ENCODE measurements around the gene SLCO3A1.

SLCO3A1 gene

DNA sequence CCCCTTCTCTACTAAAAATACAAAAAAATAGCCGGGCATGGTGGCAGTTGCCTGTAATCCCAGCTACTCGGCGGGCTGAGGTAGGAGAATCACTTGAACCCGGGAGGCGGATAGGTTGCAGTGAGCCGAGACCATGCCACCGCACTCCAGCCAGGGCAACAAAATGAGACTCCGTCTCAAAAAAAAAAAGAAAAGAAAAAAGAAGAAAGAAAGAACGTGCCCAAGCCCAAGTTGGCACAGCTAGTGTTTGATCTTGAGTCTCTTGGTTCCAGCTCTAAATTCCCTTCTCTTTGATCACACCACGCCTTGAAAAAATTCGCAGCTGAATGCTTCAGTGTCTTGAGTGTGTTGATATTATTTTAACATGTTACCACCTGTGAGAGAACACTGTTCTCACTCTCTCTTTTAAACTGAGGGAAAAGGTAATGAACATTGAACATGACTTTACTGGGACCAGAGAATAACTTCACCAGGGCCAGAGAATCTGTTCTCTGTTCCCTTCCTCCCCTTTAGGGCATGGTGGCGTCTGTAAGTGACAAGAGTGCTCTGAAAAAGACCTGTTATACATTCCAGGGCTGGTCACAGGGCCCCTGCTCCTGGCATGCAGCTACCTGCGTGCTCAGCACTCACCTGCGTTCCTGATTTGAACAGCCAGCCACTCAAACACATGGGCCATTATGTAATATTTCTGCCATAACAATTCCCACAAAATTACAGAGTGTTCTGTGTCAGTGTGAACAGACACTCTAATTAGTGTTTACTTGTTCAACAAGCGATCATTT is 19.0 kb downstream of the SLCO3A1 start:
- no peaks in the 10 kb centered on the region for H3K27me3 ChIP-seq (ENCODE audit: low read depth, low read length)
- peaks cover 0 to 5% of the 10 kb centered on the region in 2 donors for H3K4me1 ChIP-seq (ENCODE audit: control insufficient read depth in 1 of 2, insufficient read depth in 2 of 2, low read length in 2 of 2)
- H3K9me3 ChIP-seq (ENCODE audit: control insufficient read depth in 1 of 2, low read length in 2 of 2) = no peaks in the 10 kb centered on the region
- H3K27ac ChIP-seq (ENCODE audit: low read length) = no peak overlapping the region
- H3K4me3 ChIP-seq (ENCODE audit: low read depth in 1 of 2, low read length in 2 of 2) = no peak overlapping the region
- H3K36me3 ChIP-seq (ENCODE audit: control insufficient read depth in 1 of 2, insufficient read depth in 2 of 2, low read length in 2 of 2) = no peaks in the 10 kb centered on the region

DNA sequence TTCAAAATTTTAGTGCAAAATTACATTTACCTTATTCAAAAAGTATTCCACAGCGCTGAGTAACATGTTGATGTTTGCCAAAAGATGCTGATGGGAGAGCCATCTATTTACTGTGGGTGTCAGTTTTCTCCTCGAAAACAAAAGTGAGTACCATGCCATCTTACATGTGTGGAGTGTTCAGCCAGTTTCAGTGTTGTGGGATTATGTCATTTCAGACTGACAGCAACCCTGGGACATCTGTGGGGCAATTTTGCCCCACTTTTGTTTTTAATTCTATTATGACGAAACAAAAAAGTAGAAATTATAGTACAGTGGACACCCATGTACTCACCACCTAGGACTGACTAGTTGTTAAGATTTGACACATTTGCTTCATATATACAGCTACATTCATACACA is 19.6 kb downstream of the SLCO3A1 start:
- Histone ChIP-seq H3K36me3 (ENCODE audit: control insufficient read depth in 1 of 2, insufficient read depth in 2 of 2, low read length in 2 of 2) (no peaks in the 10 kb centered on the region), H3K27ac (ENCODE audit: low read length) (no peak overlapping the region), H3K27me3 (ENCODE audit: low read depth, low read length) (no peaks in the 10 kb centered on the region), H3K4me3 (ENCODE audit: low read depth in 1 of 2, low read length in 2 of 2) (no peak overlapping the region), H3K9me3 (ENCODE audit: control insufficient read depth in 1 of 2, low read length in 2 of 2) (no peaks in the 10 kb centered on the region), H3K4me1 (ENCODE audit: control insufficient read depth in 1 of 2, insufficient read depth in 2 of 2, low read length in 2 of 2) (no peaks in the 10 kb centered on the region)

DNA sequence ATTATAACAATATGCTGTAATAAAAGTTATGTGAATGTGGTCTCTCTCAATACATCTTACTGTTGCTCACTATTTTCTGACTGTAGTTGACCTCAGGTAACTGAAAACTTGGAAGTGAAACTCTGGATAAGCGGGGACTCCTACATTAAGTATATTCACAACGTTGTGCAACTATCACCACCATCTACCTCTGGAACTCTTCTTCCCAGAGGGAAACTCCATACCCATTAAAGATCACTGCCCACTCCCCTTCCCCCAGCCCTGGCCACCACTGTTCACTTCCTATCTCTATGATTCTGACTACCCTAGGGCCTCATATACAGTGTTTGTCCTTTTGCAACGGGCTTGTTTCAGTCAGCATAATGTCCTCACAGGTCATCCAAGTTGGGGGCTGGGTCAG is 20.7 kb downstream of the SLCO3A1 start:
- no peak overlapping the region for H3K4me3 ChIP-seq (ENCODE audit: low read depth in 1 of 2, low read length in 2 of 2)
- no peaks in the 10 kb centered on the region for H3K36me3 ChIP-seq (ENCODE audit: control insufficient read depth in 1 of 2, insufficient read depth in 2 of 2, low read length in 2 of 2)
- H3K9me3 ChIP-seq (ENCODE audit: control insufficient read depth in 1 of 2, low read length in 2 of 2) = no peaks in the 10 kb centered on the region
- H3K4me1 ChIP-seq (ENCODE audit: control insufficient read depth in 1 of 2, insufficient read depth in 2 of 2, low read length in 2 of 2) = no peaks in the 10 kb centered on the region
- no peak overlapping the region for H3K27ac ChIP-seq (ENCODE audit: low read length)
- no peaks in the 10 kb centered on the region for H3K27me3 ChIP-seq (ENCODE audit: low read depth, low read length)

DNA sequence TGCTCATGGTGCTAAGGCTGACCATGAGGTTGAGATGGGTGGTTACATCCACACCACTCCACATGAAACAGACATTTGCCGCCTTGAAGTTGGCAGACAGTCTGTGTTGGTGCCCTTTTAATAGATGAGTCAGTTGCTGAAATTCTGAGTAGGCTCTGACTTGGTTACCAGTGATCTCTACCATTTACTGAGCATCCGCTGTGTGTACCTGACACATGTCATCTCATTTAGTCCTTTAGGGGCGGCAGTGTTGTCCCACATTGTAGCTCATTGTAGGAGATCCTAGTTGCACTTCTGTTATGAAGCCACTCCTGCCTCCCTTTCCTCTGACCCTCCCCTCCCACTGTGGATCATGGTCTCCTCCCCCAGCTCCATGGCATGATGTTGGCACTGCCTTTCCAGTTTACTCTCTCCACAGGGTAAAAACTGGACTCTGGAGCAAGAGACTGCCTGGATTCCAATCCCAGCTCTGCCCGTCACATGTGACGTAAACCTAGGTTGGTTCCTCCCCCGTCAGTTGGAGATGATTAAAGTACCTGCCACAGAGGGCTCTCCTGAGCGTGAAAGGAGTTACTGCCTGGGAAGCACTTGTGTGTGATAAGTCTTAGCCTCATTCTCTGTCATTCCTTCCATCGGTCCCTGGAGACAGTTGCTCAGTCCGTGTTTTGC is 21.6 kb downstream of the SLCO3A1 start:
- no peaks in the 10 kb centered on the region for H3K4me1 ChIP-seq (ENCODE audit: control insufficient read depth in 1 of 2, insufficient read depth in 2 of 2, low read length in 2 of 2)
- H3K27me3 ChIP-seq (ENCODE audit: low read depth, low read length) = no peaks in the 10 kb centered on the region
- H3K36me3 ChIP-seq (ENCODE audit: control insufficient read depth in 1 of 2, insufficient read depth in 2 of 2, low read length in 2 of 2) = no peaks in the 10 kb centered on the region
- no peak overlapping the region for H3K4me3 ChIP-seq (ENCODE audit: low read depth in 1 of 2, low read length in 2 of 2)
- no peak overlapping the region for H3K27ac ChIP-seq (ENCODE audit: low read length)
- H3K9me3 ChIP-seq (ENCODE audit: control insufficient read depth in 1 of 2, low read length in 2 of 2) = no peaks in the 10 kb centered on the region

DNA sequence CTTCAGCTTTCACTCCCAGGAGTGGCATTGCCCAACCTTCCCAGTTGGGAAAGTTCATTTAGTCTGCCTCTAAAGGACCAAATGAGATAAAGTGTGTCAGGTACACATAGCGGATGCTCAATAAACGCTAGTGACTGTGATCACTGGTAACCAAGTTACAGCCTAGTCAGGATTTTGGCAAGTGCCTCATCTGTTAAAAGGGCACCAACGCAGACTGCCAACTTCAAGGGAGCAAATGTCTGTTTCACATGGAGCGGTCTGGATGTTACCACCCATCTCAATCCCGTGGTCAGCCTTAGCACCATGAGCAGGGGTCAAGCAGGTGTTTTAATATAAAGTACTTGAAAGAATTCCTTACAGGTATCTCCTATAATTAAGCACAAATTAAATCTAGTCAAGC is 22.7 kb downstream of the SLCO3A1 start:
- no peaks in the 10 kb centered on the region for H3K4me1 ChIP-seq (ENCODE audit: control insufficient read depth in 1 of 2, insufficient read depth in 2 of 2, low read length in 2 of 2)
- no peak overlapping the region for H3K4me3 ChIP-seq (ENCODE audit: low read depth in 1 of 2, low read length in 2 of 2)
- no peaks in the 10 kb centered on the region for H3K9me3 ChIP-seq (ENCODE audit: control insufficient read depth in 1 of 2, low read length in 2 of 2)
- no peaks in the 10 kb centered on the region for H3K36me3 ChIP-seq (ENCODE audit: control insufficient read depth in 1 of 2, insufficient read depth in 2 of 2, low read length in 2 of 2)
- no peaks in the 10 kb centered on the region for H3K27me3 ChIP-seq (ENCODE audit: low read depth, low read length)
- H3K27ac ChIP-seq (ENCODE audit: low read length) = no peak overlapping the region

DNA sequence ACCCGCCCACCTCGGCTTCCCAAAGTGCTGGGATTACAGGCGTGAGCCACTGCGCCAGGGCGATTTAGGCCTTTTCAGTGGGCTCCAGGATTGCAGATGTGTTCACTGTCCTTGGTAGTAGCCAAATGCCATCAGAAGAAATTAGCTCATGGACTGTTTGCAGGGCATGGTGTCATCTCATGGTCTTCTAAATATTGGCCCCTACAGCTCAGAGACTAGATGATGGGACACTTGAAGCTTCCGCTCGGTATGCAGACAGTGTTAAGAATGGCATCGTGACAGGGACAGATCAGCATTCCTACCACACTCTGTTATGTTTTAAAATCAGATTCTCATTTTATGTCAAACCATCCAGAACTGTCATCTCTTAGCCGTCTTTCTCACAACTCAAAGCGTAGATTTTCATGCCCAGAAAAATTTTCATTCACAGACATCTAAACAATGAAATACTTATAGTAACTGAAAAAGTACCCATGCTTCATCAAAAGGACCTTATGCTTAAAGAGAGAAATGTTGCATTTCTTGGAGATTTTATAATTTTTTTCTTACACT is 24.9 kb downstream of the SLCO3A1 start:
- H3K4me1 ChIP-seq (ENCODE audit: control insufficient read depth in 1 of 2, insufficient read depth in 2 of 2, low read length in 2 of 2) = no peaks in the 10 kb centered on the region

DNA sequence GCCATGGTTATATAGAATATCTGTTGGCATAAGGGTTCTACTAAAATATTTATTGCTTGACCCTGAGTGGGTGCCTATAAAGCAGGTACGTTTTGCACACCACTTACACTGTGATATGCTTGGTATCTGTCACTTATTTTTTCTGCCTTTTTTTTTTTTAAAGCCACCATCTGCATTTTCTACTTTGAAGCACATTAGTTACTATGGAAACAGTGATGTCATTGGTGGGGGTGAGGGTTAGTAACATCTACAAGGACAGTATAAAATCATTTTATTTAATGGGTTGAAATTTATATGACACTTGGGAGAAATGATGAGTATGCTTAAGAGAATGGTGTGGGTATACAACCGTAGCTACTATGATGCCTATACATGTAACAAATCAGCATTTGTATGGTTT is 25.6 kb downstream of the SLCO3A1 start:
- Histone ChIP-seq H3K27ac (ENCODE audit: low read length) (no peak overlapping the region), H3K4me1 (ENCODE audit: control insufficient read depth in 1 of 2, insufficient read depth in 2 of 2, low read length in 2 of 2) (no peaks in the 10 kb centered on the region), H3K36me3 (ENCODE audit: control insufficient read depth in 1 of 2, insufficient read depth in 2 of 2, low read length in 2 of 2) (no peaks in the 10 kb centered on the region), H3K27me3 (ENCODE audit: low read depth, low read length) (no peaks in the 10 kb centered on the region), H3K4me3 (ENCODE audit: low read depth in 1 of 2, low read length in 2 of 2) (no peak overlapping the region), H3K9me3 (ENCODE audit: control insufficient read depth in 1 of 2, low read length in 2 of 2) (no peaks in the 10 kb centered on the region)

More for the DNA sequence above, 24.9 kb downstream of the SLCO3A1 start:
- Histone ChIP-seq H3K27ac (ENCODE audit: low read length) (no peak overlapping the region), H3K9me3 (ENCODE audit: control insufficient read depth in 1 of 2, low read length in 2 of 2) (no peaks in the 10 kb centered on the region), H3K4me3 (ENCODE audit: low read depth in 1 of 2, low read length in 2 of 2) (no peak overlapping the region), H3K36me3 (ENCODE audit: control insufficient read depth in 1 of 2, insufficient read depth in 2 of 2, low read length in 2 of 2) (no peaks in the 10 kb centered on the region), H3K27me3 (ENCODE audit: low read depth, low read length) (no peaks in the 10 kb centered on the region)

DNA sequence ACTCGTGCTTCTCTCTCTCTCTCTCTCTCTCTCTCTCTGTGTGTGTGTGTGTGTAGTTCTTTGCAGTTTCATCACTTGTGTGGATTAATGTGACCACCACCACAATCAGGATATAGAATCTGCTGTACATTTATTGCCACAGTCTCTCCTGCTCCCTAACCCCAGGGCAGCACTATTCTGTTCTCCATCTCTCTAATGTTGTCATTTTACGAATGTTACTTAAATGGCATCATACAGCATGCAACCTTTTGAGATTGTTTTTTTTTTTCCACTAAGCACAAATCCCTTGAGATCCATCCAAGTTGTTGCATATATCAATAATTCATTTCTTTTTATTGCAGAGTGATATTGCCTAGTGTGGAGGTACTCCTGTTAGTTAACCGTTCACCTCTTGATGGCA is 26.9 kb downstream of the SLCO3A1 start:
- Histone ChIP-seq H3K36me3 (ENCODE audit: control insufficient read depth in 1 of 2, insufficient read depth in 2 of 2, low read length in 2 of 2) (no peaks in the 10 kb centered on the region), H3K9me3 (ENCODE audit: control insufficient read depth in 1 of 2, low read length in 2 of 2) (no peaks in the 10 kb centered on the region), H3K27me3 (ENCODE audit: low read depth, low read length) (no peaks in the 10 kb centered on the region), H3K4me1 (ENCODE audit: control insufficient read depth in 1 of 2, insufficient read depth in 2 of 2, low read length in 2 of 2) (no peaks in the 10 kb centered on the region), H3K27ac (ENCODE audit: low read length) (no peak overlapping the region), H3K4me3 (ENCODE audit: low read depth in 1 of 2, low read length in 2 of 2) (no peak overlapping the region)

DNA sequence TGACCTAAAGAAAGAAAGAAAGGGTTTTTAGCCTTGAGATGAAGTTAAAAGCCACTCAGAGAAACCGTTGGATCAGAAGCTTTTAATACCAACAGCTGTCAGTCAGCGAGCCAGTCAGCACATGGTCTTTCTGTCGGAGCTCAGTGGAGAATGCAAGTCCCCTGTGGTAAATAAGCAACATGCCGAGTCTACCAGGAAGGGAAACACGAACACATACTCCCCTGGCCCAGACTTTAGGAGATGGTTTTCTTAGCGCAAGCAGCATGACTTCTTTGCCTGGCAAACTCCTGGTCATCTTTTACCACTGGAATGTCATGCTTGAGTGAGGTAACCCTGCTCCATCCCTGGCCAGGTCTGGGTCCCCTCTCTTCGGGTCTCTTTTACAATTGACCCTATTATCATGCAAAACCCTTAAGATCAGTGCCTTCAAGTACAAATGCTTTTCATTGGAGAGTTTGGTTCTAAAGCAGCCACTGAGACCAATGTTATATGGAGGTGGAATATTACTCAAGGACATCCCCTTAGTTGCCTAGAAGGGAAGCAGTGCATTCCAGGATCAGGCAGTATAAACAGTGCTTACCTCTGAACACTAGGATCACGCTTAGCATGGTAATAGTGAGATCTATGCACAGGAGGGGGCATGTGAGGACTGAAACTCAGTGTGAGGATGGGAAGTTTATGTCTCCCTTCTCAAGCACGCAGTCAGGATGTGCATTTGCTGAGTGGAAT is 28.2 kb downstream of the SLCO3A1 start:
- Histone ChIP-seq H3K9me3 (ENCODE audit: control insufficient read depth in 1 of 2, low read length in 2 of 2) (no peaks in the 10 kb centered on the region), H3K4me1 (ENCODE audit: control insufficient read depth in 1 of 2, insufficient read depth in 2 of 2, low read length in 2 of 2) (peaks cover 0 to 3% of the 10 kb centered on the region in 2 donors), H3K27me3 (ENCODE audit: low read depth, low read length) (no peaks in the 10 kb centered on the region), H3K36me3 (ENCODE audit: control insufficient read depth in 1 of 2, insufficient read depth in 2 of 2, low read length in 2 of 2) (no peaks in the 10 kb centered on the region), H3K27ac (ENCODE audit: low read length) (no peak overlapping the region), H3K4me3 (ENCODE audit: low read depth in 1 of 2, low read length in 2 of 2) (no peak overlapping the region)

DNA sequence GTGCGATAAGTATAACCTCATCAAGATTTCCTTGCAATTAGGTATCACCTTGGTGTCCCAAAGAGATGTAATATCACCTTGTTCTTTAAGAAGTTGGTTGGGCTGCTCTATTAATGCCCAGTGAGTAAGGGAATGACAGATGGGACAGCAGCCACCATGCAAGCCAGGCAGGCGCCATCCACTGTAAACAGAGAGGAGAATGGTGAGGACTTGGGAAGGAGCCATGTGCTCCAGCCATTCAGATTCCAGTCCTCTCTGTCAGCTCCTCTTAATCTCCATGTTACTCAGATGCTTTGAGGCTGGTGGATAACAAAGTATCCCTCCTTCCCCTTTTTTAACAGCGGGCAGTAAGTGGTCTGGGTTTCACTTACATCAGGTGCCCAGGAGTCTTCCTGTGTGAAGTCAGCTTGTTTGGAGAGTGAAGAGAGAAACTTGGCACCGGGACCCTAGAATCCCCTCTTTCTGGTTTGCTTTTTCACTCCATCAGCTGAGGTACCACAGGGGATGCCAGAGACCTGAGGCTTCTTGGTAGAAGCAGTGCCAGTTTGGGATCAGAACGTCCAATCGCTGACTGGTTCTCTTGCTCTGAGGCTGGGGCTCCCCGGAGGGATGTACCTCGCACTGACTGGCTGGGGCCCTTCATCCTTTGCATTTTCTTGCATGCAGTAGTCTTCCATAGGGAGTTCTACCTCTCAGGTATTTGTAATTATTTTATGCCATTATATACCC is 29.5 kb downstream of the SLCO3A1 start:
- H3K4me1 ChIP-seq (ENCODE audit: control insufficient read depth in 1 of 2, insufficient read depth in 2 of 2, low read length in 2 of 2) = peaks cover 0 to 15% of the 10 kb centered on the region in 2 donors
- H3K27ac ChIP-seq (ENCODE audit: low read length) = no peak overlapping the region
- H3K27me3 ChIP-seq (ENCODE audit: low read depth, low read length) = no peaks in the 10 kb centered on the region

DNA sequence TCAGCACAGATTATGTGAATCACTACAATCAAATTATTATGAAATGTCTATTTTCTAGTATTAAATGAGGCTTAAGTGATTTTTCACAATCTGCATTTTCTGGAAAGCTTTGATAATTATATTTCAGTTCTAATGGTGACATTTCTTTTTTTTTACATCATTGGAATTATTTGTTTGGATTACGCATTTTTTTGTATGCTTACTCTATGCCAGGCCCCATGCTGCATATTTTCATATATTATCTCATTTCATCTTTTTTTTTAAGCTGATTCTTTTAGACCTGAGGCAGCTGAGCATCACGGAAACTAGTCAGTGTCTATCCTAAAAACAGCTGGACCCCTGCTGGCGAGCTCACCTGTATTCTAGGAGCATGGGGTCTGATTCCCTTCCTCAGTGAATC is 31.1 kb downstream of the SLCO3A1 start:
- Histone ChIP-seq H3K27ac (ENCODE audit: low read length) (no peak overlapping the region), H3K36me3 (ENCODE audit: control insufficient read depth in 1 of 2, insufficient read depth in 2 of 2, low read length in 2 of 2) (no peaks in the 10 kb centered on the region), H3K9me3 (ENCODE audit: control insufficient read depth in 1 of 2, low read length in 2 of 2) (no peaks in the 10 kb centered on the region), H3K4me1 (ENCODE audit: control insufficient read depth in 1 of 2, insufficient read depth in 2 of 2, low read length in 2 of 2) (peaks cover 0 to 24% of the 10 kb centered on the region in 2 donors), H3K27me3 (ENCODE audit: low read depth, low read length) (no peaks in the 10 kb centered on the region), H3K4me3 (ENCODE audit: low read depth in 1 of 2, low read length in 2 of 2) (no peak overlapping the region)

More for the DNA sequence above, 29.5 kb downstream of the SLCO3A1 start:
- Histone ChIP-seq H3K36me3 (ENCODE audit: control insufficient read depth in 1 of 2, insufficient read depth in 2 of 2, low read length in 2 of 2) (no peaks in the 10 kb centered on the region), H3K4me3 (ENCODE audit: low read depth in 1 of 2, low read length in 2 of 2) (no peak overlapping the region), H3K9me3 (ENCODE audit: control insufficient read depth in 1 of 2, low read length in 2 of 2) (no peaks in the 10 kb centered on the region)

Data from muscle layer of duodenum (tissue), 2 donors.